Measurements from ENCODE around the gene CNKSR1.

GRCh38 chr1:26197301-26197700 lies 20.0 kb downstream of the CNKSR1 start:
- TF ChIP-seq POLR2AphosphoS5 (IDR thresholded peaks at IDR 0.05; ENCODE audit: low read depth, low read length): no peak
- TF ChIP-seq POLR2A (IDR thresholded peaks at IDR 0.05; ENCODE audit: low read depth, low read length): no peak
- TF ChIP-seq SPI1 (IDR thresholded peaks at IDR 0.05; ENCODE audit: low read depth, low read length): no peak

Data from GM12891 (cell line).